C4-2B (cell line): ENCODE results near the gene MROH7.

ENCODE experiments used
- ZFX ChIP-seq: fragments of 450-650 bp; IDR thresholded peaks from 2 replicates; pipeline ENCODE4 v1.6.1; 2017
- TF ChIP-seq, protein P1 (sequence below): fragments of 450-650 bp; conservative IDR thresholded peaks from 2 replicates; pipeline ENCODE4 v1.5.1; 2017; ENCODE audit warnings: mild to moderate bottlenecking

DNA sequence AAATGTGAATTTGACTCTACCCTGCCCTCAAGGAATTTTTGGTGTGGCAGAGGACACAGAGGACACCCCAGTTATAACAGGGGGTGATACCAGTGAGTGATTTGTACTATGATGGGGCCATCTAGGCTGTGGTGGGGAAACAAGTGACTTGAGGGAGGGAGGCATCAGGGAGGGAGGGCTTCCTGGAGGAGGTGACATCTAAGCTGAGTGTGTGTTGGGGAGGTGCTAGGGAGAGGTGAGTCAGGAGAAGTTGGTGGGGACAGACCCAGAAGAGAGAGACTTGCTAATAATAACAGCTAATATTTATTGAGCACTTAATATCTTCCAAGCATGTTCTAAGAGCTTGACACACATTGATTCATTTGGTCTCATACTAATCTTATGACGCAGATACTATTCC, 54.2 kb downstream of the MROH7 start:
- TF ChIP-seq, protein P1, sequence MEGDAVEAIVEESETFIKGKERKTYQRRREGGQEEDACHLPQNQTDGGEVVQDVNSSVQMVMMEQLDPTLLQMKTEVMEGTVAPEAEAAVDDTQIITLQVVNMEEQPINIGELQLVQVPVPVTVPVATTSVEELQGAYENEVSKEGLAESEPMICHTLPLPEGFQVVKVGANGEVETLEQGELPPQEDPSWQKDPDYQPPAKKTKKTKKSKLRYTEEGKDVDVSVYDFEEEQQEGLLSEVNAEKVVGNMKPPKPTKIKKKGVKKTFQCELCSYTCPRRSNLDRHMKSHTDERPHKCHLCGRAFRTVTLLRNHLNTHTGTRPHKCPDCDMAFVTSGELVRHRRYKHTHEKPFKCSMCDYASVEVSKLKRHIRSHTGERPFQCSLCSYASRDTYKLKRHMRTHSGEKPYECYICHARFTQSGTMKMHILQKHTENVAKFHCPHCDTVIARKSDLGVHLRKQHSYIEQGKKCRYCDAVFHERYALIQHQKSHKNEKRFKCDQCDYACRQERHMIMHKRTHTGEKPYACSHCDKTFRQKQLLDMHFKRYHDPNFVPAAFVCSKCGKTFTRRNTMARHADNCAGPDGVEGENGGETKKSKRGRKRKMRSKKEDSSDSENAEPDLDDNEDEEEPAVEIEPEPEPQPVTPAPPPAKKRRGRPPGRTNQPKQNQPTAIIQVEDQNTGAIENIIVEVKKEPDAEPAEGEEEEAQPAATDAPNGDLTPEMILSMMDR: no peak
- no peak for TF ChIP-seq ZFX
